ENCODE measurements around the gene ASTN2.
"Not testable (repeated sequence)": the region's sequence is repeated elsewhere in the genome, so short reads cannot be mapped to it uniquely, and the experiment has no call there.

The ASTN2 gene

GRCh38 chr9:116844621-116845020 lies 570.2 kb downstream of the ASTN2 start:
- DNase-seq = no peak

- DNase-seq = no peak
These were observed 570.8 kb downstream of the ASTN2 start for GRCh38 chr9:116843863-116844620.

GRCh38 chr9:116842658-116843057 lies 572.2 kb downstream of the ASTN2 start:
- no peak for DNase-seq

- DNase-seq = not testable (repeated sequence)
These were observed 576.4 kb downstream of the ASTN2 start for GRCh38 chr9:116838468-116838867.

- DNase-seq = no peak
These were observed 577.6 kb downstream of the ASTN2 start for GRCh38 chr9:116837018-116837989.

GRCh38 chr9:116830321-116830720 lies 584.5 kb downstream of the ASTN2 start:
- DNase-seq = not testable (repeated sequence)

GRCh38 chr9:116821633-116822229 lies 593.1 kb downstream of the ASTN2 start:
- DNase-seq = no peak

GRCh38 chr9:116819116-116819515 lies 595.7 kb downstream of the ASTN2 start:
- no peak for DNase-seq

- no peak for DNase-seq
These were observed 597.1 kb downstream of the ASTN2 start for GRCh38 chr9:116817762-116818161.

- no peak for DNase-seq
These were observed 598.4 kb downstream of the ASTN2 start for GRCh38 chr9:116816484-116816883.

- no peak for DNase-seq
These were observed 599.0 kb downstream of the ASTN2 start for GRCh38 chr9:116815835-116816234.

- no peak for DNase-seq
These were observed 601.9 kb downstream of the ASTN2 start for GRCh38 chr9:116813031-116813300.

- no peak for DNase-seq
These were observed 602.4 kb downstream of the ASTN2 start for GRCh38 chr9:116812231-116813030.

GRCh38 chr9:116809656-116810055 lies 605.2 kb downstream of the ASTN2 start:
- no peak for DNase-seq

GRCh38 chr9:116806075-116806474 lies 608.8 kb downstream of the ASTN2 start:
- no peak for DNase-seq

GRCh38 chr9:116800885-116801284 lies 614.0 kb downstream of the ASTN2 start:
- DNase-seq = no peak

- no peak for DNase-seq
These were observed 614.8 kb downstream of the ASTN2 start for GRCh38 chr9:116800074-116800473.

GRCh38 chr9:116798521-116798920 lies 616.3 kb downstream of the ASTN2 start:
- DNase-seq = no peak

- DNase-seq = no peak
These were observed 617.6 kb downstream of the ASTN2 start for GRCh38 chr9:116797276-116797675.

GRCh38 chr9:116796669-116797068 lies 618.2 kb downstream of the ASTN2 start:
- no peak for DNase-seq

- no peak for DNase-seq
These were observed 619.0 kb downstream of the ASTN2 start for GRCh38 chr9:116795821-116796220.

GRCh38 chr9:116792271-116792670 lies 622.6 kb downstream of the ASTN2 start:
- no peak for DNase-seq

GRCh38 chr9:116791326-116791725 lies 623.5 kb downstream of the ASTN2 start:
- DNase-seq = no peak

Measured in CD4-positive, alpha-beta T cell treated with Interleukin-4 for 4 hours (primary cell).